GM19351 (cell line): ENCODE data around the gene FAM81A.

Source experiments
- ATAC-seq: cut with Tn5 transposase; IDR thresholded peaks from one replicate; pipeline ENCODE4 v1.9.1; 2021; ENCODE audit warnings: mild to moderate bottlenecking, moderate library complexity; ENCODE audit not compliant: unreplicated experiment

Gene FAM81A

GRCh38 chr15:59537403-59537802 is 99.4 kb downstream of the FAM81A start:
- ATAC-seq = no peak

DNA sequence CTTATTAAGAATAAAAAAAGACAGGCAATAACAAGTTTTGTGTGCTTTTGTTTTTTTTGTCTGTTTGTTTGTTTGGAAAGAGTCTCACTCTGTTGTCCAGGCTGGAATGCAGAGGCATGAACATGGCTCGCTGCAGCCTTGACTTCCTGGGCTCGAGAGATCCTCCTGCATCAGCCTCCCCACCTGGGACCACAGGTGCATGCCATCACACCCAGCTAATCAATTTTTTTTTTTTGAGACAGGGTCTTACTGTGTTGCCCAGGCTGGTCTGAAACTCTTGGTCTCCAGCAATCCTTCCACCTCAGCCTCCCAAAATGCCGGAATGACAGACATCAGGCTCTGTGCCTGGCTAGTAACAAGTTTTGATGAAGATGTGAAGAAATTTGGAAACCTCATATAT is 100.5 kb downstream of the FAM81A start:
- ATAC-seq = no peak

DNA sequence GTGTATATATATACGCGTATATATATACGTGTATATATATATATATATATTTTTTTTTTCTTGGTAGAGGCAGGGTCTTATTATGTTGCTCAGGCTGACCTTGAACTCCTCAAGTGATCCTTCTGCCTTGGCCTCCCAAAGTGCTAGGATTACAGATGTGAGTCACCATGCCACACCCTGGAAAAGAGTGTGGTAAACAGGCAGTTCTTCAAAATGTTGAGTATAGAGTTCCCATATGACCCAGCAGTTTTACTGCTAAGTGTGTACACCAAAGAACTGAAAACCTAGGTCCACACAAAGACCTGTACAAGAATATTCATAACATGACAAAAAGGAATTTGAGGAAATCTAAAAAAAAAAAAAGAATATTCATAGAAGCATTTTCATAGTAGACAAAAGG is 101.8 kb downstream of the FAM81A start:
- no peak for ATAC-seq

DNA sequence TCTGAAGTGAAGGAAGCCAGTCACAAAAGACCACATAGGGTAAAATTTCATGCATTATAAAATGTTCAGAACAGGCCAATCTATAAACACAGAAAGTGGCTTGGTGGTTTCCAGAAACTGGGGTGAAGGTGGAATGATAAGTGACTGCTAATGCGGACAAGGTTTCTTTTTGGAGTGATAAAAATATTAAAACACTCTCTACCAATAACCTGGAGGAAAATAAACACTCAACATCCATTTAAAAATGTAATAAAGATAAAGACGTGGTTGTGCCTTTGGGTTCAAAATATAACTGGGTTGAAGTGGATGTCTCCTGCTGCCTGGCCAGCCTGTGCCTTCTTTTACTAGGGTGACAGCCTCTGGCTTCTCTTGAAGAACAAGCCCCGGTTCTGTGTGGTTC is 102.7 kb downstream of the FAM81A start:
- ATAC-seq = no peak

DNA sequence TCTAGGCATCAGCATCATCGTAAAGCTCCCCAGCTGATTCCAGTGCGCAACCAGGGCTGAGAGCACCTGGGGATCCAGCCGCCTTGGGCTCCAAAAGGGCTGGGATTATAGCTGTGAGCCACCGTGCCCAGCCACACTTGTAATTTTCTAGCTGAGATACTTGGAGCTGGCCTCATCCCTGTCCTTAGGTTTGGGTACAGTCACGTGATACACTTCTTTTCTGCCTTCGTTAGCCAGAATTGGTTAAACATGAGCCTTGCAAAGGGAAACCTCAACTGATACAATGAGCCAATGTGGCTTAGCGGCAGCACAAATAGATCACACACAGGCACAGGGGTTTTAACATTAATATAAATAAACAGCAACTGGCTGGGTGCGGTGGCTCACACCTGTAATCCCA is 103.8 kb downstream of the FAM81A start:
- no peak for ATAC-seq

DNA sequence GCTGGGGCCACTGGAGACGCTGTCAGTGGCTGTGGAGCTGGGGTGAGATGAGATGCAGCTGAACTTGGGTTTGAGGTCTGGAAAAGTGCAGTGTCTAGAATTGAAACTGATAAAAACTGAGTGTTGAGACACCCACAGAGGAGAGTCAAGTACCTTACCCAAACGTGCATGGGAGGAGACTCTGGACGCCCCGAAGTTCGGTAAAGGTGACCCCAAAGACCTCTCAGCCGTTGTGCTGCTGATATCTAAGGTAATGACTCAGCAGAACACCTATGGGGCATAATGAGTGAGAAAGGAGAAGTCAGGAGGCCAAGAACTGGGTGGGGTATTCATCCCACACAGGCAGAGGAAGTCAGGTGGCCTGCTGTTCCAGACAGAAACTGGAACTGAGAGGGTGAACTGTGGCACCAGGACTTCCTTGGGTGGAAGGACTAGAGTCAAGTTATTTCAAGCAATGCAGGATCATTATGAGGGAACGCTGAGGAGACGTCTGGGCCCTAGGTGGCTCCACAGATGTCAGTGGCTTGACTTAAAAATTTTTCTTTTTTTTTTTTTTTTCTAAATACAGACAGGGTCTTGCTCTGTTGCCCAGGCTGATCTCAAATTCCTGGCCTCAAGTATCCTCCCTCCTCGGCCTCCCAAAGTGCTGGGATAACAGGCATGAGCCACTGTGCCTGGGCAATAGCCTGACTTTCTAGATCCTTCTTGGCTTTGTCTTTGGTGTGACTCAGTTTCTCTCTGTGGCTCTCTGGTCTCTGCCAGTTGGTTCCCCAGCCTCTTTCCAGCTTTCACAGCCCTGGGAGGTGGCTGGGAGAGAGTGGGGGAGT is 105.9 kb downstream of the FAM81A start:
- peak; percentile 82 for ATAC-seq

GRCh38 chr15:59545573-59545972 is 107.6 kb downstream of the FAM81A start:
- ATAC-seq = no peak

DNA sequence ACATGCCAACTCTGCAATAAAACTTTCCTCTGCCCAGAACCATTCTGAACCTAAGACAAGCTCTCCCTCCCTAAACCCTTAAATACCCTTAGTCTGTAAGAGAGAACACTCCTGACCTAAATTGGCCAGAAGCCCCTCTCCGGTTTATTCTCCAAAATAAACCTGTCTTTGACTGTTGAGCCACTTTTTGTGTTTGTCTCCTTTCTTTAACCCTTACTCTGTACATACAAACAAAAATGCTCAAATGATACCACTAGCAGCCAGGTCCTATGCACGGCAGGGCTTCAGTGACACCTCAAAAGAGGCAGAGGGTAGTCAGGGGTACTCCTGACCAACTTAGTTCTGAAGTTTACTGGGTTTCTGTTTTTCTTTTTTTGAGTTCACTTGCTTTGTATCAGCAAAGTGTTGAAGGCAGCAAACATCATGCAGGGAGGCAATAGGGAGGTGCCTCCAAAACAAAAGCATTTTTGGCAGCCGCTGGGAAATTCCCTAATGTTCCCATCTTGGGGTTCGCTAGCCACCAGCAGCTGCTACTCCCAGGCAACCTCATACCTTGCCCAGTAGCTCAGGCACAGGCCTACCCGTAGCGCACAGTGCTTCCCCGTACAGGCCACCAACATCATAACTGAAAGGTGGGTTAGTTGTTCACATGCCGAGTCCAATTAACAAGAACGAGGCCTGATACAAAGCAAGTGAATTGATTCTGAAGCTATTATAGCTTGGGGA is 110.7 kb downstream of the FAM81A start:
- no peak for ATAC-seq

GRCh38 chr15:59549301-59550185 is 111.6 kb downstream of the FAM81A start:
- no peak for ATAC-seq

GRCh38 chr15:59550530-59550929 is 112.5 kb downstream of the FAM81A start:
- no peak for ATAC-seq

GRCh38 chr15:59550956-59551355 is 113.0 kb downstream of the FAM81A start:
- no peak for ATAC-seq

GRCh38 chr15:59553879-59554735 is 116.1 kb downstream of the FAM81A start:
- ATAC-seq = no peak

- no peak for ATAC-seq
Measured at GRCh38 chr15:59555696-59556095, 117.7 kb downstream of the FAM81A start.

DNA sequence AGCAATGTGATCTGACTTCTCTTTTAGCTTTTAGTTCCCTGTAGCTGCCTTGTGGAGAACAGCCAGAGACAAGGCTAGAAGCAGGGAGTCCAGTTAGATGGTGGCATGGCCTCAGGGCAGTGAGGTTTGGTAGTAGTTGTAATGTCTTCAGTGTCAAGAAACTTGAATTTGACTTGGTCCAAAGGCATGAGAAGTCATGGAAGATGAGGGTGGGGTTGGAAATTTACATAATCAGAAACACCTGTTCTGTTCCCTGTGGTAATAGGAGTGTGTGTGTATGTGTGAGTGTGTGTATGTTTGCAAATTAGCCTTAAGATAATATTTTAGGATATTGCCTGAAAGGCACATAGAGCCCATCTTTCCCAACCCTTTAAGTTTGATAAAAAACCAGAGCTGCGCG is 118.4 kb downstream of the FAM81A start:
- ATAC-seq = no peak

- ATAC-seq = no peak
Measured at GRCh38 chr15:59557581-59557980, 119.6 kb downstream of the FAM81A start.

GRCh38 chr15:59558851-59559250 is 120.9 kb downstream of the FAM81A start:
- no peak for ATAC-seq

DNA sequence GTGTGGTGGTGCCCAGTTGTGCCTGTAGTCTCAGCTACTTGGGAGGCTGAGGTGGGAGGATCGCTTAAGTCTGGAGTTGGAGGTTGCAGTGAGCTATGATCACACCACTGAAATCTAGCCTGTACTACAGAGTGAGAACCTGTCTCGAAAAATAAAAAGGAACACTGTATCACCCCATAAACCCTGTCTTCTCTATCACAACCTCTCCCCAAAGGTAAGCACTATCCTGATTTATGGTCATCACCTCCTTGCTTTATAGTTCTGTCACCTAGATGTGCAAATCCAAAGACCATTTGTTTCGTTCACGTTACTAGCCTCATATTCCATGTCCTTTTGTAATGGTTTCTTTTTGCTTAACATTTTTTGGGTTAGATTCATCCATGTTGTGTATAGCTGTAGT is 123.6 kb downstream of the FAM81A start:
- no peak for ATAC-seq

DNA sequence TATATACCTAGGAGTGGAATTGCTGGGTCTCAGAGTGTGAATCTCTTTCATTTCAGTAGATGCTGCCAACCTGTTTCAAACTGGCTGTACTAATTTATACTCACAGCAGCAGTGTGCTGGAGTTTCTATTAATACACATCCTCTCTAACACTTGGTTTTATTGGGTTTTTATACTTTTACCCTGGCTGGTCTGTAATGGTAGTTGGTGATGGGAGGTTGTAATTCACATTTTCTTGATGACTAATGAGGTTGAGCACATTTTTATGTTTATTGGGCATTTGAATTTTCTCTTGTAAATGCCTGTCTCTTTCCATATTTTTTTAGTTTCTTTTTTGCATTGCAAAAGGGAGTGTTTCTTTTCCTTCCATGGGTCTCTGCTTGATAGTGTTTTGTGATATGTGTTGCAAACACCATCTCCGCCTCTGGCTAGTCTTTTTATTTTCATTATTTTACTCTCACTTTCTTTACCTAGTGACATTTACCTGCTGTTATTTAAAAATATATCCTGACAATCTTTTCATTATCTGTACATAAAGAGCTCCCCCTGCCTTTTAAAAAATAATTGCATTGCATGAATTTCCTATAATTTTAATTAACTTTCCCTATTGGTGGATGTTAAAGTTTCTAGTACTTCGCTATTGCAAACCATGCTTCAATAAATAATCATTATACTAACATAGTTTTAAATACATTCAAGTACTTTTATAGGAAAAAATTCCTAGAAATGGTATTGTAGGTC is 124.6 kb downstream of the FAM81A start:
- ATAC-seq = no peak

GRCh38 chr15:59565299-59565698 is 127.3 kb downstream of the FAM81A start:
- no peak for ATAC-seq

GRCh38 chr15:59567324-59567723 is 129.3 kb downstream of the FAM81A start:
- ATAC-seq = no peak
